GM18508 (cell line): Measurements from ENCODE around the gene HNRNPCL2.
"Not testable (repeated sequence)": the region's sequence is repeated elsewhere in the genome, so short reads cannot be mapped to it uniquely, and the experiment has no call there.

ENCODE experiments used
- ATAC-seq: cut with Tn5 transposase; IDR thresholded peaks from one replicate; pipeline ENCODE4 v1.9.1; 2021; ENCODE audit warnings: moderate number of reproducible peaks; ENCODE audit not compliant: insufficient read depth, unreplicated experiment

Gene HNRNPCL2

GRCh38 chr1:13116754-13117153 lies at the start of gene HNRNPCL2:
TSS of gene HNRNPCL2 (minus strand) at chr1:13116854. CDS start at chr1:13116400, 454 bp downstream.
- ATAC-seq = not testable (repeated sequence)

GRCh38 chr1:13165531-13165930 lies 48.9 kb upstream of the HNRNPCL2 start, which contains the start of gene HNRNPCL4:
TSS of gene HNRNPCL4 (minus strand) at chr1:13165631. CDS start at chr1:13165467, 164 bp downstream.
- ATAC-seq = not testable (repeated sequence)

GRCh38 chr1:13155909-13156308 lies 39.3 kb upstream of the HNRNPCL2 start, which contains the start of gene PRAMEF26:
TSS of gene PRAMEF26 (minus strand) at chr1:13156009. CDS start at chr1:13153095, 2,914 bp downstream.
- not testable (repeated sequence) for ATAC-seq

- ATAC-seq = not testable (repeated sequence)
Measured at GRCh38 chr1:13070474-13070873, 46.2 kb downstream of the HNRNPCL2 start, which contains the start of gene PRAMEF25. TSS of gene PRAMEF25 (plus strand) at chr1:13070774. CDS start at chr1:13073694, 2,920 bp downstream.
